ENCODE measurements around the gene NPHP3.

The NPHP3 gene

DNA sequence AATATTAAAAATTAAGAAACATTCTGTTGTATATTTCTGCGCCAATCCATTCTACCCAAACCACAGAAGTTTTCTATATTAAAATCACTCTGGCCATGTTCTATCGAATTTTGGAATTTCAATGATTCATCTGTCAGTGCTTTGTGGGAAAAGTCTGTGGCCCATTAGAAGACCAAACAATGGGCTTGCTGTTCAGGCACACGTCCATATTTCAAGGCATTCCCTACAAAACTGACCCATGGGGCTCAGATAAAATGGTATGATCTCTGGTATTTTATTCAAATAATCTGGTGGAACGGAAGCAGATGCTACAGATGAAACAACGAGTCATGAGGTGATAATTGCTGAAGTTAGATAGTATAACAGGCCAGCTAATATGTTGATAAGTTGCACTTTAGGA is 12.4 kb downstream of the NPHP3 start:
- no peak overlapping the region for H3K4me3 ChIP-seq (ENCODE audit: low read depth in 1 of 2, low read length in 2 of 2)
- H3K4me1 ChIP-seq (ENCODE audit: insufficient read depth, low read length), result no peaks in the 10 kb centered on the region
- no peaks in the 10 kb centered on the region for H3K27me3 ChIP-seq (ENCODE audit: insufficient read depth, low read length, poor library complexity)
- no peak overlapping the region for H2AFZ ChIP-seq (ENCODE audit: low read depth, low read length)
- no peaks in the 10 kb centered on the region for H4K20me1 ChIP-seq (ENCODE audit: insufficient read depth, low read length)
- no peaks in the 10 kb centered on the region for H3K79me2 ChIP-seq (ENCODE audit: insufficient read depth, low read length)
- DNase-seq, result no peak
- no peak overlapping the region for H3K4me2 ChIP-seq (ENCODE audit: insufficient read depth, low read length)
- no peaks in the 10 kb centered on the region for H3K9me3 ChIP-seq (ENCODE audit: insufficient read depth, low read length, severe bottlenecking)
- TF ChIP-seq EZH2 (IDR thresholded peaks at IDR 0.05; ENCODE audit: borderline replicate concordance, low read depth, low read length, severe bottlenecking), result no peak
- TF ChIP-seq CTCF (IDR thresholded peaks at IDR 0.05; ENCODE audit: borderline replicate concordance, extremely low read depth, low read length, poor library complexity, severe bottlenecking), result no peak
- H3K36me3 ChIP-seq (ENCODE audit: insufficient read depth, low read length), result peaks cover 15% of the 10 kb centered on the region; the same call in 1 of the 2 replicates
- H3K9ac ChIP-seq (ENCODE audit: low read depth, low read length), result no peak overlapping the region
- ATAC-seq (ENCODE audit: insufficient read depth, low read depth), result no peak
- H3K27ac ChIP-seq (ENCODE audit: low read length), result no peak overlapping the region

GRCh38 chr3:132703733-132704132 is 18.5 kb downstream of the NPHP3 start:
- H3K27ac ChIP-seq (ENCODE audit: low read length), result no peak overlapping the region
- H3K4me1 ChIP-seq (ENCODE audit: insufficient read depth, low read length), result no peaks in the 10 kb centered on the region
- H4K20me1 ChIP-seq (ENCODE audit: insufficient read depth, low read length), result no peaks in the 10 kb centered on the region
- no peaks in the 10 kb centered on the region for H3K9me3 ChIP-seq (ENCODE audit: insufficient read depth, low read length, severe bottlenecking)
- no peak overlapping the region for H3K4me3 ChIP-seq (ENCODE audit: low read depth in 1 of 2, low read length in 2 of 2)
- no peak overlapping the region for H2AFZ ChIP-seq (ENCODE audit: low read depth, low read length)
- no peak overlapping the region for H3K9ac ChIP-seq (ENCODE audit: low read depth, low read length)
- H3K27me3 ChIP-seq (ENCODE audit: insufficient read depth, low read length, poor library complexity), result no peaks in the 10 kb centered on the region
- no peak overlapping the region for H3K4me2 ChIP-seq (ENCODE audit: insufficient read depth, low read length)
- DNase-seq (no peak), ATAC-seq (ENCODE audit: insufficient read depth, low read depth) (no peak)
- H3K36me3 ChIP-seq (ENCODE audit: insufficient read depth, low read length), result peaks cover 44% of the 10 kb centered on the region
- no peaks in the 10 kb centered on the region for H3K79me2 ChIP-seq (ENCODE audit: insufficient read depth, low read length)
- TF ChIP-seq CTCF (IDR thresholded peaks at IDR 0.05; ENCODE audit: borderline replicate concordance, extremely low read depth, low read length, poor library complexity, severe bottlenecking) (no peak), EZH2 (IDR thresholded peaks at IDR 0.05; ENCODE audit: borderline replicate concordance, low read depth, low read length, severe bottlenecking) (no peak)

- no peak for ATAC-seq (ENCODE audit: insufficient read depth, low read depth)
- Histone ChIP-seq H3K9me3 (ENCODE audit: insufficient read depth, low read length, severe bottlenecking) (no peaks in the 10 kb centered on the region), H3K27me3 (ENCODE audit: insufficient read depth, low read length, poor library complexity) (no peaks in the 10 kb centered on the region), H3K9ac (ENCODE audit: low read depth, low read length) (no peak overlapping the region), H3K4me1 (ENCODE audit: insufficient read depth, low read length) (no peaks in the 10 kb centered on the region), H3K4me3 (ENCODE audit: low read depth in 1 of 2, low read length in 2 of 2) (no peak overlapping the region), H3K36me3 (ENCODE audit: insufficient read depth, low read length) (peaks cover 30% of the 10 kb centered on the region; the same call in 1 of the 2 replicates), H4K20me1 (ENCODE audit: insufficient read depth, low read length) (no peaks in the 10 kb centered on the region), H3K4me2 (ENCODE audit: insufficient read depth, low read length) (no peak overlapping the region), H3K27ac (ENCODE audit: low read length) (no peak overlapping the region), H2AFZ (ENCODE audit: low read depth, low read length) (no peak overlapping the region), H3K79me2 (ENCODE audit: insufficient read depth, low read length) (no peaks in the 10 kb centered on the region)
- no peak for TF ChIP-seq EZH2 (IDR thresholded peaks at IDR 0.05; ENCODE audit: borderline replicate concordance, low read depth, low read length, severe bottlenecking)
- no peak for TF ChIP-seq CTCF (IDR thresholded peaks at IDR 0.05; ENCODE audit: borderline replicate concordance, extremely low read depth, low read length, poor library complexity, severe bottlenecking)
- no peak for DNase-seq
Observed at GRCh38 chr3:132695422-132695821, 26.8 kb downstream of the NPHP3 start.

DNA sequence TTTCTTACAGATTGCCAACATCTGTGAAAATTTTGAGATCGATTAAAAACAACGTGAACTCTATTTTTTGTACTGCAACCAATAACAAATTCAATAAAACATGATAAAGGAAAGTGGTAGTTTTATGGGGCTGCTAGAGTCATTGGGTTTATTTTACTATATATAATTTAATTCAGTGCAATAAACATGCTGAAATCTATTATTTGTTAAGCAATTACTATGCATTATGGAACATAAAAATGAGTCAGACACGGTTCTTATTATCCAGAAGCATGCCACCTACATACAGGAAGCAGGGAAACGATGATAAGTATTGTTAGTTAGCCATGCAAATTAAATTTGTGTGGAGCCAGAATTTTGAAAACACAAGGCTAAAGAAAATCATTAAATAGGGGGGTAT is 27.2 kb downstream of the NPHP3 start:
- TF ChIP-seq EZH2 (IDR thresholded peaks at IDR 0.05; ENCODE audit: borderline replicate concordance, low read depth, low read length, severe bottlenecking) (no peak), CTCF (IDR thresholded peaks at IDR 0.05; ENCODE audit: borderline replicate concordance, extremely low read depth, low read length, poor library complexity, severe bottlenecking) (no peak)
- Histone ChIP-seq H3K79me2 (ENCODE audit: insufficient read depth, low read length) (no peaks in the 10 kb centered on the region), H3K4me1 (ENCODE audit: insufficient read depth, low read length) (no peaks in the 10 kb centered on the region), H3K4me2 (ENCODE audit: insufficient read depth, low read length) (no peak overlapping the region), H3K4me3 (ENCODE audit: low read depth in 1 of 2, low read length in 2 of 2) (no peak overlapping the region), H3K27me3 (ENCODE audit: insufficient read depth, low read length, poor library complexity) (no peaks in the 10 kb centered on the region), H4K20me1 (ENCODE audit: insufficient read depth, low read length) (no peaks in the 10 kb centered on the region), H3K27ac (ENCODE audit: low read length) (no peak overlapping the region), H3K9ac (ENCODE audit: low read depth, low read length) (no peak overlapping the region), H2AFZ (ENCODE audit: low read depth, low read length) (no peak overlapping the region), H3K9me3 (ENCODE audit: insufficient read depth, low read length, severe bottlenecking) (no peaks in the 10 kb centered on the region), H3K36me3 (ENCODE audit: insufficient read depth, low read length) (peaks cover 29% of the 10 kb centered on the region; the same call in 1 of the 2 replicates)
- ATAC-seq (ENCODE audit: insufficient read depth, low read depth), result no peak
- DNase-seq, result no peak

Measured in DND-41 (cell line).